Ishikawa (cell line): ENCODE results near the gene EFNA5.

Source experiments
- CEBPB ChIP-seq: IDR thresholded peaks from 2 replicates; pipeline ENCODE4 v1.6.1; 2012
- EP300 ChIP-seq: IDR thresholded peaks from 2 replicates; pipeline ENCODE4 v1.6.1; 2012; ENCODE audit warnings: borderline replicate concordance
- FOXM1 ChIP-seq: IDR thresholded peaks from 2 replicates; pipeline ENCODE4 v1.6.1; 2012; ENCODE audit warnings: low read depth, borderline replicate concordance
- NFIC ChIP-seq: IDR thresholded peaks from 2 replicates; pipeline ENCODE4 v1.6.1; 2012
- RAD21 ChIP-seq: IDR thresholded peaks from 2 replicates; pipeline ENCODE4 v1.6.1; 2012; ENCODE audit warnings: low read depth
- TF ChIP-seq, protein P1 (sequence below): IDR thresholded peaks from 2 replicates; pipeline ENCODE4 v1.6.1; 2012; ENCODE audit warnings: low read depth, mild to moderate bottlenecking
- TF ChIP-seq, protein P2 (sequence below): IDR thresholded peaks from 2 replicates; pipeline ENCODE4 v1.6.1; 2012

DNA sequence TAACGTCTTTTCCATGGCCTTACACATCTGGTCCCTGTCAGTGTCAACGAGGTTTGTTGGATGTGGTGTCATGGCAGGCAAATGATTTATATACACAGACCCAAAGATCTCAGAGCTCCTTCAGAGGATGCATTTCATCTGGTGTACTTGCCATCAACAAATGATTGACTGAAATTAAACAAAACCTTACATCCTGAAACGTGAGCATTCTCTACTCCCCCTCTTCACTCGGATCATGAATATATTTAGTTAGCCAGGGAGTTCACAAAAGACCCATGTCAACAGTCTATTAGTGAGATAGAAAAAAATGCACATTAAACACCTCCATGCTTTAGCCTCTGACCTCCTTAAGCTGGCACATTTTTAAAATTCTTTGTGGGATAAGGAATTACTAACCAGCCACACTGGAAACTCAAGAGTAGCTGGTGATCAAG, 215.6 kb downstream of the EFNA5 start:
- TF ChIP-seq, protein P1, sequence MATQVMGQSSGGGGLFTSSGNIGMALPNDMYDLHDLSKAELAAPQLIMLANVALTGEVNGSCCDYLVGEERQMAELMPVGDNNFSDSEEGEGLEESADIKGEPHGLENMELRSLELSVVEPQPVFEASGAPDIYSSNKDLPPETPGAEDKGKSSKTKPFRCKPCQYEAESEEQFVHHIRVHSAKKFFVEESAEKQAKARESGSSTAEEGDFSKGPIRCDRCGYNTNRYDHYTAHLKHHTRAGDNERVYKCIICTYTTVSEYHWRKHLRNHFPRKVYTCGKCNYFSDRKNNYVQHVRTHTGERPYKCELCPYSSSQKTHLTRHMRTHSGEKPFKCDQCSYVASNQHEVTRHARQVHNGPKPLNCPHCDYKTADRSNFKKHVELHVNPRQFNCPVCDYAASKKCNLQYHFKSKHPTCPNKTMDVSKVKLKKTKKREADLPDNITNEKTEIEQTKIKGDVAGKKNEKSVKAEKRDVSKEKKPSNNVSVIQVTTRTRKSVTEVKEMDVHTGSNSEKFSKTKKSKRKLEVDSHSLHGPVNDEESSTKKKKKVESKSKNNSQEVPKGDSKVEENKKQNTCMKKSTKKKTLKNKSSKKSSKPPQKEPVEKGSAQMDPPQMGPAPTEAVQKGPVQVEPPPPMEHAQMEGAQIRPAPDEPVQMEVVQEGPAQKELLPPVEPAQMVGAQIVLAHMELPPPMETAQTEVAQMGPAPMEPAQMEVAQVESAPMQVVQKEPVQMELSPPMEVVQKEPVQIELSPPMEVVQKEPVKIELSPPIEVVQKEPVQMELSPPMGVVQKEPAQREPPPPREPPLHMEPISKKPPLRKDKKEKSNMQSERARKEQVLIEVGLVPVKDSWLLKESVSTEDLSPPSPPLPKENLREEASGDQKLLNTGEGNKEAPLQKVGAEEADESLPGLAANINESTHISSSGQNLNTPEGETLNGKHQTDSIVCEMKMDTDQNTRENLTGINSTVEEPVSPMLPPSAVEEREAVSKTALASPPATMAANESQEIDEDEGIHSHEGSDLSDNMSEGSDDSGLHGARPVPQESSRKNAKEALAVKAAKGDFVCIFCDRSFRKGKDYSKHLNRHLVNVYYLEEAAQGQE = no peak
- TF ChIP-seq EP300 (no peak), CEBPB (no peak), FOXM1 (no peak), NFIC (no peak), RAD21 (no peak)
- TF ChIP-seq, protein P2, sequence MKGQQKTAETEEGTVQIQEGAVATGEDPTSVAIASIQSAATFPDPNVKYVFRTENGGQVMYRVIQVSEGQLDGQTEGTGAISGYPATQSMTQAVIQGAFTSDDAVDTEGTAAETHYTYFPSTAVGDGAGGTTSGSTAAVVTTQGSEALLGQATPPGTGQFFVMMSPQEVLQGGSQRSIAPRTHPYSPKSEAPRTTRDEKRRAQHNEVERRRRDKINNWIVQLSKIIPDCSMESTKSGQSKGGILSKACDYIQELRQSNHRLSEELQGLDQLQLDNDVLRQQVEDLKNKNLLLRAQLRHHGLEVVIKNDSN = no peak
